ENCODE data around the gene GLS. TPM values are rescaled to one million over a fixed set of nuclear protein-coding genes. Genes with fewer than 3 reads are reported as not detected.
"Not testable (repeated sequence)": the region's sequence is repeated elsewhere in the genome, so short reads cannot be mapped to it uniquely, and the experiment has no call there.

GLS gene
- total RNA-seq, 1 donor from 2014 or later: 165 TPM

GRCh38 chr2:190977505-190977904 lies 96.9 kb downstream of the GLS start:
- ATAC-seq (no peak), DNase-seq (ENCODE audit: low spot score) (no peak)
- intact Hi-C loops (cut with DNase I): no loop called here

GRCh38 chr2:190978389-190979053 lies 97.9 kb downstream of the GLS start:
- ATAC-seq: no peak
- no peak for DNase-seq (ENCODE audit: low spot score)
- intact Hi-C loops (cut with DNase I): no loop called here

GRCh38 chr2:190979906-190980629 lies 99.4 kb downstream of the GLS start:
- ATAC-seq (peak; percentile 93), DNase-seq (ENCODE audit: low spot score) (peak; percentile 69)
- intact Hi-C loops (cut with DNase I): no loop called here

GRCh38 chr2:190980630-190981209 lies 100.1 kb downstream of the GLS start:
- ATAC-seq: no peak
- intact Hi-C loops (cut with DNase I): no loop called here
- no peak for DNase-seq (ENCODE audit: low spot score)

GRCh38 chr2:190981333-190981732 lies 100.7 kb downstream of the GLS start:
- ATAC-seq: no peak
- intact Hi-C loops (cut with DNase I): no loop called here
- DNase-seq (ENCODE audit: low spot score): no peak

GRCh38 chr2:190981733-190982132 lies 101.1 kb downstream of the GLS start:
- intact Hi-C loops (cut with DNase I): no loop called here
- DNase-seq (ENCODE audit: low spot score): no peak
- no peak for ATAC-seq

GRCh38 chr2:190982262-190983034 lies 101.8 kb downstream of the GLS start:
- intact Hi-C loops (cut with DNase I): no loop called here
- DNase-seq (ENCODE audit: low spot score) (no peak), ATAC-seq (no peak)

GRCh38 chr2:190984595-190984994 lies 104.0 kb downstream of the GLS start:
- no peak for ATAC-seq
- intact Hi-C loops (cut with DNase I): no loop called here
- no peak for DNase-seq (ENCODE audit: low spot score)

GRCh38 chr2:190986221-190986953 lies 105.8 kb downstream of the GLS start:
- DNase-seq (ENCODE audit: low spot score) (no peak), ATAC-seq (no peak)
- intact Hi-C loops (cut with DNase I): no loop called here

- ATAC-seq (no peak), DNase-seq (ENCODE audit: low spot score) (no peak)
- intact Hi-C loops (cut with DNase I): no loop called here
Measured at GRCh38 chr2:190987116-190987515, 106.5 kb downstream of the GLS start.

GRCh38 chr2:190987938-190988337 lies 107.3 kb downstream of the GLS start:
- intact Hi-C loops (cut with DNase I): no loop called here
- no peak for ATAC-seq

GRCh38 chr2:190988910-190989309 lies 108.3 kb downstream of the GLS start:
- DNase-seq (ENCODE audit: low spot score) (no peak), ATAC-seq (no peak)
- intact Hi-C loops (cut with DNase I): no loop called here

More at GRCh38 chr2:190987938-190988337, 107.3 kb downstream of the GLS start:
- DNase-seq (ENCODE audit: low spot score): no peak

- ATAC-seq: no peak
- intact Hi-C loops (cut with DNase I): no loop called here
- no peak for DNase-seq (ENCODE audit: low spot score)
Measured at GRCh38 chr2:190990132-190990531, 109.5 kb downstream of the GLS start.

GRCh38 chr2:190993292-190993643 lies 112.6 kb downstream of the GLS start:
- ATAC-seq: no peak
- no peak for DNase-seq (ENCODE audit: low spot score)
- intact Hi-C loops (cut with DNase I): no loop called here

GRCh38 chr2:190994148-190994547 lies 113.5 kb downstream of the GLS start:
- DNase-seq (ENCODE audit: low spot score) (no peak), ATAC-seq (no peak)
- intact Hi-C loops (cut with DNase I): no loop called here

- DNase-seq (ENCODE audit: low spot score); intact Hi-C loops (cut with DNase I); ATAC-seq: not testable (repeated sequence)
Measured at GRCh38 chr2:190995315-190995714, 114.7 kb downstream of the GLS start.

GRCh38 chr2:190996338-190996946 lies 115.8 kb downstream of the GLS start:
- intact Hi-C loops (cut with DNase I): no loop called here
- DNase-seq (ENCODE audit: low spot score): no peak
- peak; percentile 44 for ATAC-seq

- ATAC-seq (peak; percentile 79), DNase-seq (ENCODE audit: low spot score) (no peak)
- intact Hi-C loops (cut with DNase I): no loop called here
Measured at GRCh38 chr2:190996947-190997346, 116.3 kb downstream of the GLS start.

Measured in sciatic nerve (tissue), 2 donors.